Right lobe of liver (tissue), 6 donors: Measurements from ENCODE around the gene PROX1. TPM values are rescaled to one million over a fixed set of nuclear protein-coding genes. Genes with fewer than 3 reads are reported as not detected.

ENCODE experiments used
- ATAC-seq, 4 donors: fragments of 200-7000 bp; cut with Tn5 transposase; one replicate each; pipeline ENCODE4 v1.9.1; 2020; ENCODE audit warnings: mild to moderate bottlenecking in 4 of 4, moderate library complexity in 4 of 4
- DNase-seq, 3 donors: peaks; one replicate each; pipeline ENCODE4 v3.0.0-alpha.2; 2020
- H3K27ac ChIP-seq, 3 donors: fragments of 200-600 bp; one replicate each; pipeline ENCODE4 v1.8.0; 2022
- H3K27me3 ChIP-seq, 2 donors: fragments of 200-600 bp; one replicate each; pipeline ENCODE4 v1.8.0; 2022
- H3K36me3 ChIP-seq, 4 donors: fragments of 200-600 bp; sonication (generic) in 1 of 4; one replicate each; pipeline versions ENCODE4 v1.5.1 to v1.8.0; 2017 to 2022; ENCODE audit warnings: control low read depth in 1 of 4
- H3K4me1 ChIP-seq, 4 donors: fragments of 200-600 bp; sonication (generic) in 1 of 4; one replicate each; pipeline versions ENCODE4 v1.5.1 to v1.8.0; 2017 to 2022; ENCODE audit warnings: control low read depth in 1 of 4
- H3K4me3 ChIP-seq, 3 donors: fragments of 200-600 bp; one replicate each; pipeline ENCODE4 v1.8.0; 2022
- H3K9me3 ChIP-seq, 4 donors: fragments of 200-600 bp; sonication (generic) in 1 of 4; one replicate each; pipeline versions ENCODE4 v1.5.1 to v1.8.0; 2017 to 2022; ENCODE audit warnings: control low read depth in 1 of 4
- CTCF ChIP-seq, 4 donors: fragments of 200-600 bp in 3 of 4; fragments of 450-650 bp in 1 of 4; IDR thresholded peaks; one replicate each; pipeline versions ENCODE4 v1.5.1 to v1.8.0; 2016 to 2022; ENCODE audit warnings: antibody characterized with exemption in 4 of 4, mild to moderate bottlenecking in 2 of 4
- POLR2A ChIP-seq: fragments of 450-650 bp; IDR thresholded peaks from one replicate; pipeline ENCODE4 v1.6.1; 2017; ENCODE audit warnings: antibody characterized with exemption, mild to moderate bottlenecking
- WGBS: methylation state at CpG from one replicate; pipeline ENCODE4 v1.1.6; 2018; ENCODE audit warnings: low coverage, low lambda C conversion rate; ENCODE audit not compliant: insufficient coverage; ENCODE audit errors: missing lambda C conversion rate; 5-methylcytosine and 5-hydroxymethylcytosine counted together
- intact Hi-C, 2 donors: fragments of 100-400 bp; cut with DNase I; formaldehyde crosslinking; loops; one replicate each; pipeline versions ENCODE4 v1.11.2 to v1.14.1; 2022
- total RNA-seq, 6 experiments: library from RNA; depleted of rRNA in 2 of 6; stranded (reverse); fragments of >200 nt in 2 of 6; fragmentation: NEBNext Ultra II Directional in 3 of 6; extraction: Animal tissue kit (Norgen Biotek cat#: 25700) in 3 of 6; gene quantifications; one replicate each; pipeline versions ENCODE4 v1.1.0 to v1.2.4, GENCODE V29; 2016 to 2023
- donor health status: DM: no; HTN: yes; CAD: no.
- donor health status: DM: no; HTN: no; CAD: no.
- donor health status: DM: no; HTN: no; CAD: no.
- donor health status: DM: no; HTN: yes; CAD: no.
- donor health status: DM: no; HTN: yes; CAD: no.

The PROX1 gene
- total RNA-seq, 6 experiments from 2014 or later = 79.6 to 186 (median 164) TPM

DNA sequence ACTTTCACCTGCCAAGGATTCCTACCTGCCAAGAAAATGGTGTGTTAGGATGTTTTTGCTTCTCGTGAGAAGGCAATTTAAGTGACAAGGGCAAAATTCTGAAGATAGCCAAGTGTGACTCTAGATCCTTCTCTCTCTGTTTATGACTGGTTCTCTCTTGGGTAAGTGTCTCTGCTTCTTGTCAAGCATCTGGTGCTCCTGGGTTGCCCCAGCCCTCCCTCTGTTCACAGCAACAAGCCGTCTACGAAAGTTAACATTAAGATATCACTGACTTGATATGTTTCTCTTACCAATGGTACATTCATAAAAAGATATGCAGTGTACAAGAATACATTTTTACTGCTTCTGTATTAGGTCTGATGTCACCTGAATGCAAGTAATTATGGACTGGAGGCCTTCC is 55.4 kb downstream of the PROX1 start:
- 65% methylated on average over 2 of the region's 3 CpGs for WGBS
- no peaks in the 10 kb centered on the region for H3K9me3 ChIP-seq
- no peak overlapping the region for H3K4me3 ChIP-seq
- TF ChIP-seq CTCF (IDR thresholded peaks at IDR 0.05) (no peak), POLR2A (no peak)
- peaks cover 0 to 44% (median 18%) of the 10 kb centered on the region in 4 donors for H3K4me1 ChIP-seq
- H3K36me3 ChIP-seq = no peaks in the 10 kb centered on the region
- H3K27ac ChIP-seq = peak overlapping the region; percentile 20 to 66 (median 64)
- no peak for DNase-seq
- no peak for ATAC-seq
- H3K27me3 ChIP-seq = no peaks in the 10 kb centered on the region
- intact Hi-C loops = no loop called here

DNA sequence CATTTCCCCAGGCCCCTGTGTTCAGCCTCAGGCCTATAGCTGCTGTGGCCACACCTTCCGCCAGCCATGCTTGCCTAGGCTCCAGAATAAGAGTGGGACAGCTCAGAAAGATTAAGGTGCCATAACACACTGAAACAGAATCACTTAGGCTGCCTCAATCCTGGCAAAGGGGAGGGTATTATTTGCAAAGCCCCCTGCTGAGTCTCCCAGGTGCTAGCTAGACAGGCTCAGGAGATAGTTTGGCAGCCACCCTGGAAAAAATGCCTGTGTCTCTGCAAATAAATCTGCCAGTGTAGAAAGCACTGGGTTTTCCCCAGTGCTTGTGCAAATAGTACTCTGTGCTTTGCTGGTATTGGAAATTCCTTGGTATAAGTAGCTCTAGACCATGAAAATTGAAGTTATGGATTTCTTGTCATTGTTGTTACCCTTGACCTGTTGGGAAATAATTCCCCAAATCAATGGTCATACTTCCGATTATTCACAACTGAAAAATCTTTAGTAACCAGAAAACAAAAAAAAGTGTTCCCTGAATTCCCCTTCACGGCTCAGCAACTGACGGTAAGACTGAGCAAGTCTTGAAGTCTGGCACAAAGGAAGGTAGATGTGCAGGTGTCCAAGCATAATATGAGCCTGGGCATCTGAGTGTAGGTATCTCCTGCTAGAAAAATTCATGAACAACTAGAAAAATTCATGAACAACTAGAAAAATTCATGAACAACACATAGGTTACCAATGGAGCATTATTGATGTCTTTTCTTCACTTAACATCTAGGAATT is 56.9 kb downstream of the PROX1 start:
- DNase-seq (peak; percentile 77 to 87 (median 82)), ATAC-seq (peak; percentile 90 to 98 (median 93))
- no peaks in the 10 kb centered on the region for H3K36me3 ChIP-seq
- H3K27ac ChIP-seq = peak overlapping the region; percentile 63 to 66 (median 64)
- H3K27me3 ChIP-seq = no peaks in the 10 kb centered on the region
- H3K4me1 ChIP-seq = peaks cover 0 to 31% (median 14%) of the 10 kb centered on the region in 4 donors
- 38% methylated on average over 4 of the region's 4 CpGs for WGBS
- H3K4me3 ChIP-seq = no peak overlapping the region
- intact Hi-C loops = no loop called here
- H3K9me3 ChIP-seq = no peaks in the 10 kb centered on the region
- TF ChIP-seq CTCF (IDR thresholded peaks at IDR 0.05) (no peak), POLR2A (no peak)

- Histone ChIP-seq H3K27me3 (no peaks in the 10 kb centered on the region), H3K4me3 (no peak overlapping the region), H3K27ac (peak overlapping the region; percentile 31 to 73 (median 41)), H3K9me3 (no peaks in the 10 kb centered on the region), H3K36me3 (no peaks in the 10 kb centered on the region), H3K4me1 (peaks cover 0 to 31% (median 14%) of the 10 kb centered on the region in 4 donors)
- TF ChIP-seq POLR2A = no peak
- no peak for TF ChIP-seq CTCF (IDR thresholded peaks at IDR 0.05)
- 21% methylated on average over 8 of the region's 9 CpGs for WGBS
- peak; percentile 83 to 93 (median 90) for DNase-seq
- intact Hi-C loops = no loop called here
- peak; percentile 90 to 96 (median 94) for ATAC-seq
Observed at GRCh38 chr1:214050513-214051401, 63.0 kb downstream of the PROX1 start.

GRCh38 chr1:214051786-214052185 is 64.0 kb downstream of the PROX1 start:
- WGBS = 92% methylated on average over 2 of the region's 4 CpGs
- DNase-seq = no peak
- Histone ChIP-seq H3K27ac (peak overlapping the region; percentile 31 to 73 (median 41)), H3K9me3 (no peaks in the 10 kb centered on the region), H3K4me1 (peaks cover 0 to 28% (median 11%) of the 10 kb centered on the region in 4 donors), H3K36me3 (no peaks in the 10 kb centered on the region), H3K4me3 (no peak overlapping the region), H3K27me3 (no peaks in the 10 kb centered on the region)
- no peak for ATAC-seq
- intact Hi-C loops = no loop called here
- TF ChIP-seq CTCF (IDR thresholded peaks at IDR 0.05) (no peak), POLR2A (no peak)
